Pulmonary artery endothelial cell (primary cell): Measurements from ENCODE around the gene IGF2BP3. TPM values are rescaled to one million over a fixed set of nuclear protein-coding genes. Genes with fewer than 3 reads are reported as not detected.

Experiments used
- DNase-seq: peaks from one replicate; pipeline ENCODE4 v3.0.0-alpha.2; 2011; ENCODE audit warnings: low read depth, low spot score
- total RNA-seq: library from RNA; depleted of rRNA; stranded (reverse); fragments of >200 nt; gene quantifications from 2 replicates; pipeline ENCODE4 v1.2.3, GENCODE V29; 2014

Gene IGF2BP3
- total RNA-seq, 1 donor from 2014 or later: 81.2 TPM

- DNase-seq: no peak
Measured at GRCh38 chr7:23380556-23380955, 89.7 kb downstream of the IGF2BP3 start.

GRCh38 chr7:23378996-23379395 is 91.3 kb downstream of the IGF2BP3 start:
- no peak for DNase-seq

GRCh38 chr7:23377134-23377533 is 93.2 kb downstream of the IGF2BP3 start:
- DNase-seq: peak; percentile 60

GRCh38 chr7:23373151-23374004 is 96.9 kb downstream of the IGF2BP3 start:
- DNase-seq: no peak

GRCh38 chr7:23372611-23373010 is 97.7 kb downstream of the IGF2BP3 start:
- no peak for DNase-seq

GRCh38 chr7:23371654-23372053 is 98.6 kb downstream of the IGF2BP3 start:
- no peak for DNase-seq

GRCh38 chr7:23369695-23370404 is 100.4 kb downstream of the IGF2BP3 start:
- no peak for DNase-seq

- no peak for DNase-seq
Measured at GRCh38 chr7:23369100-23369499, 101.2 kb downstream of the IGF2BP3 start.

- no peak for DNase-seq
Measured at GRCh38 chr7:23358152-23358674, 112.1 kb downstream of the IGF2BP3 start.

GRCh38 chr7:23357190-23358093 is 112.8 kb downstream of the IGF2BP3 start:
- no peak for DNase-seq

GRCh38 chr7:23356726-23357125 is 113.6 kb downstream of the IGF2BP3 start:
- no peak for DNase-seq

- DNase-seq: no peak
Measured at GRCh38 chr7:23356168-23356567, 114.1 kb downstream of the IGF2BP3 start.

- DNase-seq: no peak
Measured at GRCh38 chr7:23353172-23353571, 117.1 kb downstream of the IGF2BP3 start.

GRCh38 chr7:23350466-23350865 is 119.8 kb downstream of the IGF2BP3 start:
- no peak for DNase-seq

GRCh38 chr7:23349484-23350157 is 120.7 kb downstream of the IGF2BP3 start:
- DNase-seq: no peak

GRCh38 chr7:23347682-23348180 is 122.6 kb downstream of the IGF2BP3 start:
- DNase-seq: peak; percentile 65

GRCh38 chr7:23347033-23347681 is 123.1 kb downstream of the IGF2BP3 start:
- no peak for DNase-seq

GRCh38 chr7:23346316-23346715 is 124.0 kb downstream of the IGF2BP3 start:
- no peak for DNase-seq

GRCh38 chr7:23345601-23346000 is 124.7 kb downstream of the IGF2BP3 start:
- no peak for DNase-seq
